Frontal cortex (tissue), 4 donors: Measurements from ENCODE around the gene CXADR. TPM values are rescaled to one million over a fixed set of nuclear protein-coding genes. Genes with fewer than 3 reads are reported as not detected.

Experiments
- DNase-seq, 2 donors: peaks; one replicate each; pipeline ENCODE4 v3.0.0; 2012; ENCODE audit warnings: low spot score in 2 of 2
- FAIRE-seq: peaks from 2 replicates; lab custom pipeline; 2012; peaks lifted over from hg19 to GRCh38; lab: Jason Lieb, UNC
- total RNA-seq: library from RNA; depleted of rRNA; stranded (reverse); fragments of >200 nt; gene quantifications from one replicate; pipeline ENCODE4 v1.2.3, GENCODE V29; 2014
- donor health status: control.
- donor health status: control.
- donor health status: control.

CXADR gene
- total RNA-seq, 1 donor from 2014 or later: 405 TPM

DNA sequence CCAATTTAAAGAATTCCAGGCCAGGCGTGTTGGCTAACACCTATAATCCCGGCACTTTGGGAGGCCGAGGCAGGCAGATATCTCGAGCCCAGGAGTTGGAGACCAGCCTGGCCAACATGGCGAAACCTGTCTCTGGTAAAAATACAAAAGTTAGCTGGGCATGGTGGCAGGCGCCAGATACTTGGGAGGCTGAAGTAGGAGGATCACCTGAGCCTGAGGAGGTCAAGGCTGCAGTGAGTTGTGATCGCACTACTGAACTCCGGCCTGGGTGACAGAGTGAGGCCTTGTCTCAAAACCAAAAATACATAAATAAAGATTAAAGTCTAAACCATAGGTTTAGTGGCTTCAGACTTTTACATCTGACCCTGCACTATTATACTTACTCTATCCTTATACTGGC, 67.5 kb downstream of the CXADR start:
- DNase-seq (no peak), FAIRE-seq (no peak)

DNA sequence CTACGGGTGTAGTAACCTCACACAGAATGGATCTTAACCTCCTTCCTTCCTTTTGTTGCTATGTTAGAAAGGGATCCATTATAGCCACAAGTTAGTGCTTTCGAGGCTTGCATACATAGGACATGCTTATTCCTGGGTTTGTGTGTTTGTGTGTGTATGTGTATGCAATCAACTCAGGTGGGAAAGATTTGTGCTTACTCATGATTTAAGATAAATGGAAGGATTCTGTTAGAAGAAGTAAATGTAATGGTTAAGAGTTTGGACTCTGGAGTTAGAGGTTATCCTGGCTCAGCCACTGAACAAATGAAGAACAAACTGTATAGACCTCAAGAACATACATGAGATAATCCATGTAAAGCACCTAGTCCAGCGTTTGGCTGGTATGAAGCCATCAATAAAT, 71.1 kb downstream of the CXADR start:
- no peak for FAIRE-seq
- DNase-seq: no peak

DNA sequence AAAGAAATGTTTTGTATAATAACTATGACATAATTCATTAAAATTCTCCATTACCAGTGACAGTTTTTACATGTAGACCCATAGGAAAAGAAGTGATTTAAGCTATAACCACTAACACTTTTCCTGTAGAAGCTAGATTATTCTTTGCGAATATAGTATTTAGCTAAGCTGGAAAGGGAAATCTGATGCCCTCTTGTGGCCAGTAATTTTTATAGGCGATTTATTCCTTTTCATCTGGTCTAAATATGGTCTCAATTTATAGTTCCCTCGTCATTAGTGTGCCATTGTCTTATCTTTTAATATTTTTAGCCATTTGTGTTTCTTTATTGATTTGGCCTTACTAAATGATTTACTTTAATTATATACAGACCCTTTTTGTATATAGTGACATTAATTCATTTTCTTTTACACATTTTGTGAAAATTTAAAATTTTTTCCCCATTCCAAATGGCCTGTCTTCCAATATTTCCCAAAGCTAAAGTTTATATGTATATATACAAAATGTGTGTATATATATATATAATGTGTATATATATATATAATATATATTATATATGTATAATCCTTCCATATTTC, 73.1 kb downstream of the CXADR start:
- FAIRE-seq: peak; percentile 86
- peak; percentile 22 to 39 for DNase-seq

DNA sequence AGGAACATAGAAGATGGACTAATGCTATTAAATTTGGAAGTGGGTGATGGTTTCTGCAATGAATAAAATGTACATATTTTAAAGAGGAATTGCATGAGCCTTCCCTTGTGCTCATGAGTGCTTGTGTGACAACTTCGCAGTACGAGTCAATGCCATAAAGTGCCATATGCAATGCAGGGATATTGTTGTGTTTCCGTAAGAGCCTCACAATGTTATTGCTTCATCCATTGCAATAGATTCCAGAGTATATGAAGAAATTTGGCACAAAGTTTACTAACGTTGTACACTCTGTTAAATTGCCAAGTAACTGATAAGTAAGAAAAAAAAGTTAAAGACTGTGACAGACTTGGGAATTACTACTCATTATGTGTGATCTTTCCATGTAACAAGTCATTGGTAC, 77.6 kb downstream of the CXADR start:
- FAIRE-seq: no peak
- DNase-seq: no peak

DNA sequence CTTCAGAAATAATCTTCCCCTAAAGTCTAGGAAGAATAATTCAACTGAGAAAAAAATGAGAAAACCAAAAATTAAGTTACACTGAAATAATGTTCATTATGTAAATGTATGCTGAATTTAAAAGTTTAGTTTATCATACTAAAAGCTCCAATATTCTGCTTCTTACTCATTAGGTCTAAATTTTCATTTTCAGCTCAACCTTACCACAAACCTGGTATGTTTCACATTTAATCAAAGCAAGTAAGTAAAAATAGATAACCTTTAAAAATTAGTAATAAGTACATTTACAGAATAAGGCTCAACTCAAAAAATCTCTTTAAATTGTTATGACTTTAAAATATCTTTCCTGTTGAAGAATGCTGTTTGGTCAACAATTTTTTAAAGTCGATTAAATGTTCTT, 84.8 kb downstream of the CXADR start:
- peak; percentile 23 for FAIRE-seq
- DNase-seq: no peak

DNA sequence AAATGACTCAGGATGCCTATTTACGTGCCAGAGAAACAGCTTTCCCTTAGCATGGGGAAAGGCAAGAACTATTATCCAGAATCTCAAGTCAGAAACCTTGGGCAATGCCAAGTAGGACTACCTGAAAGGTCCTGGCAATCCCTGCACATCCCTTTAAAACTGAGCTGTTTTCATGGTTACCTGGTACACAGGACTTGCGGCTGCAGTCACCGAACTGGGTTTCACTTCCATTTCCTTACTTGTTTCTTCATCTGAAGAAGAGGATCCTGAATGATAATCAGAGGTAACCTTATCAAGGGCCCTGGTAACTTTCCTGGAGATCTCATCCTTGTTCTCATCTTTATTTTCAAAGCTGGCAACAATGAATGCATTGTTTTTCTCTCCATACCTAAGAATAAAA, 85.6 kb downstream of the CXADR start:
- FAIRE-seq (no peak), DNase-seq (no peak)

DNA sequence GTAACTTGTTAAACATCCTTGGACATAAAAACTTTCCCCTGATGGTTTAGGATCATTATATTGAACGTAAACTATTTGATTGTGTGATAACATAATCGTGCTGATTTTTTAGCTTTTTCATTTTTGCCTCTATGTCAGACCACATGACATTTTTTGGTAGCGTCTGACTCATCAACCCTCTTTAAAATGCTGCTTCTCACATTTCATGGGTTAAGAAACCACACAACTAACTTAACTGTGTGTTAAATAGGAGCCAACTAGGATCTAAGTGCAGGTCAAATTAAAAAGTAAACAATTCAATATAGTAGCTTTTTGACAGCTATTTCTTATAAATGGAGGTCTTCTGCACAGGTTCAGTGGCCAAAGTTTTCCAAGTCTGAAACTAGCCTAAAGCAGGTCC, 90.0 kb downstream of the CXADR start:
- no peak for FAIRE-seq
- DNase-seq: no peak

DNA sequence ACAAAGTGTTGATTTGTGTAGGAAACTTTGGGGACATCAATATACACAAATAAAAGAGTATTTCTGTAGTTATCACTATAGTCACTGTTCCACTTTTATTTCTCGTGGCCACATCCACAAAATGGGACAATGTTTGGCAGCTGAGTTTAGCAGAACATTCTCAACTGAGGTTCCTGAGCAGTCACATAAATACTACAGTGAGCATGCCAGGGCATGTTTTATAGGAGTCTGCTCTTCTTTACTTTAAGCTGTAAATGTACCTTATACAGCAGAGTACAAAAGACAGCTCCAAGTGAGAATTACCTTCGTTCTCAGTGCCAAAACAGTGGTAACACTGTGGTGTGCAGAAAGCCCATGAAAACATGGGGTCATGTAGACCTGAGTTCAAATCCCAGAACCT, 94.8 kb downstream of the CXADR start:
- DNase-seq (no peak), FAIRE-seq (no peak)

DNA sequence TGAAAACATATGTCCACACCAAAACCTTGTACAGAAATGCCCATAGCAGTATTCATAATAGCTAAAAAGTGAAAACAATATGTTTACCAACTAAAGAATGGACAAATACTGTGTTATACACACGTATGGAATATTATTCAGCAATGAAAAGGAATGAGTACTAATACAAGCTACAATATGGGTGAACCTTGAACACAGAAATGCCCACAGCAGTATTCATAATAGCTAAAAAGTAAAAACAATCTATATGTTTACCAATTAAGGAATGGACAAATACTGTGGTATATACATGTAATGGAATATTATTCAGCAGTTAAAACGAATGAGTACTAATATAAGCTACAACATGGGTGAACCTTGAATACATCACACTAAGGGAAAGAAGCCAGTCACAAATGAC, 96.8 kb downstream of the CXADR start:
- no peak for DNase-seq
- FAIRE-seq: no peak

DNA sequence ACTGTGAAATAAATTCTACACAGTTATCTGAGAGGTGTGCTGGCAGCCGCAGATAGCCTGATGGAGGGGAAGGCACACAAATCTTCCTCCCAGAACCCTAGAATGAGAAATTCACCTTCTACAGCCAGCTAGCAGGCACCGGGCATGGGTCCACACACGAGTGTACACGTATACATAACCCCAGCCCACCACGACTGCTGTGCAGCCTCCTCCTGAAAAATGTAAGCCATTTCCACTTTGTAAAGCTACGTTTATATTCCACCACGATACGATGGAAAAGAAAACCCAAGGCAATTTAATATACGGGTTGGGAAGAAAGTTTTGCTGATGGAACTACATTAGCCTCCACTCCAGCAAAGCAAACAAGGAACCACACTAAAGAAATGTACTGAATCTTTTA, 98.1 kb downstream of the CXADR start:
- no peak for DNase-seq
- FAIRE-seq: no peak

DNA sequence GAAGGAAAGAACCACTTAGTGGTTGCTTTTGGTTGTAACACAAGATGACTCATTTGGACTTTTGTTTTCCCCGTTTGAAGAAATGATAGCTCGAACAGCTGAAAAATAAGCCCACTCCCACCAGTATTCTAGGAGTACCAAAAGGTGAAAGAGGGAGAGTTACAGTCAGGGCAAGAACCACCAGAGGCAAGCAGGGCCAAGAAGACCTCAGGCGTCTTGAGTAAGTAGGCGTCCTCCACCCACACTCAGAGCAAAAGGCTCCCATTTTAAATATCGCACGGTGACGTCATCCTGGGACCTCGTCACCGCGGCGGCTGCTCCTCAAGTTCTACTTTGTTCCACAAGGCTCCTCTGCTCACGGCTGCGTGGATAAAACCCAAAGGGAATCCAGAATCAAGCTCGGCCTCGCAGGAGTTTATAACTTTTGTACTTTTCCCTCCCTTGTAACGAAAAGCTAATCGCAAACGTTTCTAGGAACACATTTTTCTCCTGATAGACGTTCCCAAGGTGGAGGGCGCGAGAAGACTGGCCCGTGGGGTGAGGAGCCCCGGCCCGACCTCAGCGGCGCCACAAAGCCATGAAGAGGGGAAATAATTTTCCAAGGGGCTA, 98.7 kb downstream of the CXADR start:
- DNase-seq: peak; percentile 52 to 62
- no peak for FAIRE-seq

DNA sequence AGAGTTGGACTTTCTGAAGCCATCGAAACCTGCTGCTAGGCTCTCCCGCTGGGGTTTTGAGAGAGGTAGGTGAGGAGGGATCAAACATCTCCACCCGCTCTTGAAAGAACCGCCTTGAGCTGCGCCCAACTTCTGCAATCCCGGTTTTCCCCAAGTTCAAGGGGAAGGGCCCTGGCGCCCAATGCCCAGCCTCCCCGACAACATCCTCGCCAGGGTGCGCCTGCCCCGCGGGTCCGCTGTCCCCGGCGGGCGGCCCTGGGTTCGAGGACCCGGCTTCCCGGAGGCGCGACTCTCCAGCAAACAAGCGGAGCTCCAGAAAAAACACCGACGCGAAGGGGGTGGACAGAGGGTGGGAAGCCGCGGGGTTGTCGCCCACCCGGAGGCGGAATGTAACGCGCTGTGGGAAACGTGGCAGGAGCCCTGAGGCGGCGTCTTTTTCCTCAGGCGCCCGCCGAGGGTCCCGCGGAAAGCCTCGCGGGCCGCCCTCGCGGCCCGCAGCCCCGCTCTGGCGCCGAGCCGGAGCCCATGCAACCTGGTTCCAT, 99.3 kb downstream of the CXADR start:
- FAIRE-seq: no peak
- peak in 1 of 2 donors; percentile 35 for DNase-seq

DNA sequence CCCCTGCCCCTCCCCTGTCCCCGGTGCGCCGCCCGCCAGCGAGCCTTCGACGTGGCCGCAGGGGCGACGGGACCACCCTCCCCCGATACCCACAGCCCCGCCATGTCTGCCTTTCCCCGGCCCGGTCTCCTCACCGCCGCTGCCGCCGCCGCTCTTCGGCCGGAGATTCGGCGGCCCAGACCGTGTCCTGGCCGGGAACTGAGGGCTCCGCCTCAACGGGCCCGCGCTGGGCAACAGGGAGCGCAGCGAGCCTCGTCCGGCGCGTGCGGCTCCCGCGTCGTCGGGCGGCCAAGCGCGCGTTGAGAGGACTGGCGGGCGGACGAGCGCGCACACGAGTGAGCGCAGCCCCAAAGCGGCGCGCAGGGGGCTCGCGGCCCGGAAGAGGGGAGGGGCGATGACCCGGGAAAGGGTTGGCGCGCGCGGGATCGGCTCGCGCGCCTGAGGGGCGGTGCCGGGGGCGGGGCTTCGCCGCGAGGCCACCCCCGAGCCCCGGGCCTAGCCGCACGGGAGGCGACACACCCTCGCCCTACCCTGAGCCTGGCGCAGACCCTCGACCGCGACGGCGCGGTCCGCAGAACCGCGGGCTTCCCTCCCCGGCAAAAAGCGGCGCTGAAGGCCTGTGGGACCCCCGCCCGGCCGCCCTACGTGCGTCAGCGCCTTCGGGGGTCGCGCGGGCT, 99.9 kb downstream of the CXADR start, which contains the start of gene BTG3:
TSS of gene BTG3 (minus strand) at position 337 of the 677 bp plus-strand sequence. CDS start 3,757 bp downstream, outside the sequence.
- no peak for FAIRE-seq
- DNase-seq: peak; percentile 92

DNA sequence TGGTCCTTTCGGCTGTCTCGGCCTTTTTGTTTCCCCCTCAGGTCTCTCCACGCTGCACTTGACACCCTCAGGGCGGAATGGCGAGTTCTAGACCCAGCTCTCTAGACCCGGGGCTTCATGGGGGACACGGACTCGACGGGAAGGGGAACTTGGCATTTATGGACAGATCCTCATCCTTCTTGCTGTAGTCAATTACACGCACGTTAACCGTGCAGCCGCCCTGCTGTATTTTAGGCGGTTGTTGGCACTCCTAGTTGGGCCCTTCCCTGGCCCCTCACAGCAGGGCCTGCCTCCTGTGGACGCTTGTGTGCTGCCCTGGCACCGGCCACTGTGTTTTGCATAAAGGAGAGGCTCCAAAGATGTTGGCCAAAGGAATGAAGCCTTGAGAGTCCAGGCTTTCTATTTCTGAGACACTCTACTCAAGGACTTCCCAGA, 100.4 kb downstream of the CXADR start:
- no peak for FAIRE-seq
- peak; percentile 22 to 23 for DNase-seq

DNA sequence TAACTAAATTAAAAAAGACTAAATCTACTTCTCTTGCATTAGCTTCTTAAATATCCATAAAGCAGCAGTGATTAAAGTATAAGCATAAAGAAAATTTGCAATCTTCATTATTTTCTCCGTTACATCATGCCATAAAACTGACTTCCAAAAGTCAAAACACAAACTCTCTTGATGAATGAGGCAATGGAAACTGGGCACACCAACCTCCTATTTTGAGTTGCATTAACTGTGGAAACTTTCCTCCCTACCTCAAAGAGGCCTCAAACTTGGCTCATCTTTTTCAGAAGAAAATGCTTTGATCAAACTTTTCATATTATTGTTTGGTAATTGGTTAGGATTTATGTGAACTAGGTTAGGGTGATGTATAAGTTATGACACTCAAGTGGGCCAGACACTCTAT, 104.0 kb downstream of the CXADR start:
- FAIRE-seq: no peak
- no peak for DNase-seq

DNA sequence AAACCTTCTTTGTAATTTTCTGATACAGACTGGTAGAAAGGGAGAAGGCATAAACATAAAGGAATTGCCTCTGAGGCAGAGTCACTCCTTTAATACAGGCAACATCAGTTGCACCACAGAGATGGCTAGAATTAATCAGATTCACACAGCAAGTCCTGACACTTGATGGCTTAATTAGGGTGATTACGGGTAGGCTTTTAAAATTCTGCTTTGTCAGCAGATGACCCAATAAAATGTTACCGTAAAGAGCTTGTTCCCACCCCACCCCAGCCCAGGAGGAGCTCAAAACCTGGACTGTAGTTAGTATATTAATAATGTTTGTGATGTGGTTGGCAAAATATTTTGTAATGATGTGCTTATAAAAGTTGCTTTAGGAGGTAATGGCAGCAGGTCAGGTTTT, 109.2 kb downstream of the CXADR start:
- DNase-seq: no peak
- FAIRE-seq: no peak

DNA sequence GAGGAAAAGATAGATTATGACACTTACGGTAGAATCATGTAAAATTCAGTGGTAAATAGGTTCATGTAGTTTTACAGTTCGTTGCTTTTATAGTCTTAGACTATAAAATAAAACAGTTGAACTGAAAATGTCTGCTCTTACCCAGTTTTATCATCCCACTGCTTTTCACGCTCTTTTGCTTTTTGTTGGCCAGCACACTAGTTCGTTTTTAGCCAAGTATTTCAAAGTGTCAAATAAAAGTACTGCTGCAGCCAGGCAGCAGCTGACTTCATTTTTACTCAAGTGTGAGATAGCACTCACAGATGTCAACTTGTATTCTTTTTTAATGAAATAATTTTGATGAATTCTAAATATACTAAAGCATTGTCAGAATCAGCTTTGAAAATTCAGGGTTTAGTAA, 118.4 kb downstream of the CXADR start:
- no peak for DNase-seq

DNA sequence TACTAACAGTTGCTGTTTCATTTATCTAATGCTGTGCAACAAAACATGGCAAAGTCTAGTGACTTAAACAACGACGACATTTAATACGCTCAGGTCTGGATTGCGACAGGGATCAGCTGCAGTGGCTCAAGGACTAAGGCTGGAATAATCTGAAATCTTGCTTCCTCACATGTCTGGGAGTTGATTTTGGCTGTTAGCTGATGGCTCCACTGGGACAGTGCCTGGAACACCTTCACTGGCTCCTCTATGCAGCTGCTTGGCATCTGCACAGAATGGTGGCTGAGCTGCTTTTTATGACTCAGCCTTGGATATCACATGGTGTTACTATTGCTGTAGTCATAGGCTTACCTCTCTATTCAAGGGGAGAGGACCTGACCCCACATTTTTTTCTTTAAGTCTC, 123.9 kb downstream of the CXADR start:
- FAIRE-seq: no peak
- DNase-seq: no peak

More for the DNA sequence above, 118.4 kb downstream of the CXADR start:
- FAIRE-seq: no peak

DNA sequence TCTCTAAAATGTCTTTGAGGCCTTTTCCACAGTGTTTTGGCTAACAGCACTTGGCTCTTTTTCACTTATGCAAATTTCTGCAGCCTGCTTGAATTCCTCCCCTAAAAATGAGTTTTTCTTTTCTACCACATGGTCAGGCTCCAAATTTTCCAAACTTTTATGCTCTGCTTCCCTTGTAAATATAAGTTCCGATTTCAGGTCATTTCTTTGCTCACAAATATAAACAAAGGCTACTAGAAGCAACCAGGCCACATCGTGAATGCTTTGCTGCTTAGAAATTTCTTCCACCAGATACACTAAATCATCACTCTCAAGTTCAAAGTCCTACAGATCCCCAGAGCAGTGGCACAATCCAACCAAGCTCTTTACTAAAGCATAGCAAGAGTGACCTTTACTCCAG, 128.0 kb downstream of the CXADR start:
- no peak for DNase-seq
- no peak for FAIRE-seq
